GM12874 (cell line): Measurements from ENCODE around the gene ZNF175.

Source experiments
- TF ChIP-seq, protein P1 (sequence below): IDR thresholded peaks from 2 replicates; pipeline ENCODE4 v1.5.1; 2011; ENCODE audit warnings: low read depth, mild to moderate bottlenecking, control low read depth, low read length, moderate library complexity; ENCODE audit not compliant: insufficient read depth

The ZNF175 gene

GRCh38 chr19:51550848-51551672 is 20.0 kb upstream of the ZNF175 start:
- TF ChIP-seq, protein P1, sequence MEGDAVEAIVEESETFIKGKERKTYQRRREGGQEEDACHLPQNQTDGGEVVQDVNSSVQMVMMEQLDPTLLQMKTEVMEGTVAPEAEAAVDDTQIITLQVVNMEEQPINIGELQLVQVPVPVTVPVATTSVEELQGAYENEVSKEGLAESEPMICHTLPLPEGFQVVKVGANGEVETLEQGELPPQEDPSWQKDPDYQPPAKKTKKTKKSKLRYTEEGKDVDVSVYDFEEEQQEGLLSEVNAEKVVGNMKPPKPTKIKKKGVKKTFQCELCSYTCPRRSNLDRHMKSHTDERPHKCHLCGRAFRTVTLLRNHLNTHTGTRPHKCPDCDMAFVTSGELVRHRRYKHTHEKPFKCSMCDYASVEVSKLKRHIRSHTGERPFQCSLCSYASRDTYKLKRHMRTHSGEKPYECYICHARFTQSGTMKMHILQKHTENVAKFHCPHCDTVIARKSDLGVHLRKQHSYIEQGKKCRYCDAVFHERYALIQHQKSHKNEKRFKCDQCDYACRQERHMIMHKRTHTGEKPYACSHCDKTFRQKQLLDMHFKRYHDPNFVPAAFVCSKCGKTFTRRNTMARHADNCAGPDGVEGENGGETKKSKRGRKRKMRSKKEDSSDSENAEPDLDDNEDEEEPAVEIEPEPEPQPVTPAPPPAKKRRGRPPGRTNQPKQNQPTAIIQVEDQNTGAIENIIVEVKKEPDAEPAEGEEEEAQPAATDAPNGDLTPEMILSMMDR, result no peak

GRCh38 chr19:51551673-51552432 is 19.2 kb upstream of the ZNF175 start:
- TF ChIP-seq, protein P1, result no peak

GRCh38 chr19:51552608-51552995 is 18.5 kb upstream of the ZNF175 start:
- TF ChIP-seq, protein P1, result no peak

DNA sequence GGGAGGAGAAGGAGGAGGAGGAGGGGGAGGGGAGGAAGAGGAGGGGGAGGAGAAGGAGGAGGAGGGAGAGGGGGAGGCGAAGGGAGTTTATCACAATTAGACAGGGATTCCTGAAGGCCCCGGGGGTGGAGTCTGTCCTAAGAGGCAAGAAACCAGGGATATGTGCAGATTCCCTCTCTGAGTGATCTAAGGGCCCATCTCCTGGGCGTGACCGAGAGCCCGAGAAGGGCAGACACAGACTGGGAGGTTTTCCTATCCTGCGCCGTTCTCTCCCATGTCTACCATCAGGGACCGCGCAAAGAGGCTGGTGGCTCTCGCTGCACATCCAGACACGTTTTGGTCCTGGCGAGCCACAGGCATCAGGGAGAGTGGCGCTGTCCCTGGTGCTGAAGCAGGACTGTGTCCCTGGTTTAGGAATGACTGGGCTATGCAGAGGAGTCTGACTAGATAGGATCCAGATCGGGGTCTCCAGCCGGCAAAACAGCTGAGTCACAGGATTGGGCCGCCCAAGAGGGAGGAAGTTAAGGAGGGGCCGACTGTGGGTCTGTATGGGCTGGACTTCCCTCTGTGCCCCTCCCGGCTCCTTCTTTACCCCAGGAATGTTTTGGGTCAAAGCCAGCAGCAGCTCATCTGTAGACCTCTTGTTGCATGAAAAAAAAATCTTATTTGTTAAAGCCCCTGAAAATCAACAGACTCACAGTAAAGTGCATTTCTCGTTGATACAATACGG is 17.9 kb upstream of the ZNF175 start:
- TF ChIP-seq, protein P1, result no peak

DNA sequence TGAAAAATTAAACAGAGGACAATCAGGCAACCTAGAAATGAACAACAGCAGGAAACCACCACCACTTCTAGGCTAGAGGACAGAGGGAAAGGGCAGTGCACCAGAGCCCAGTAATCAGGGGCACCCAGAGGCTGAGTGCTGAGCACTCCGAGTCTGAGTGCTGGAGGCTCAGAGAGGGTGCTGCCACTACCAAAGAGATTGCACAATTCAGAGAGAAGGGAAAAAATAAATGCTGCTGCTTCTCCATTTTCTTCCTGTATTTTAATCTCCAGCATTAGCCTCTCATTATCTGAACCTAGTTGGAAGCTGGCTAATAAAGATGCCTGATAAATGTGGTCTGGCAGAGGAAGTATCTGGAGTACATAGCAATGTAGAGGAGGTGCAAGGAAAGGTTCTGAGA is 11.8 kb upstream of the ZNF175 start:
- TF ChIP-seq, protein P1, result no peak

GRCh38 chr19:51560339-51560738 is 10.7 kb upstream of the ZNF175 start:
- TF ChIP-seq, protein P1, result no peak

- TF ChIP-seq, protein P1, result peak; percentile 60
Measured at GRCh38 chr19:51564791-51565190, 6.3 kb upstream of the ZNF175 start.
